HG03139 (cell line): ENCODE measurements around the gene BEST3.
"Not testable (repeated sequence)": the region's sequence is repeated elsewhere in the genome, so short reads cannot be mapped to it uniquely, and the experiment has no call there.

Source experiments
- ATAC-seq: cut with Tn5 transposase; IDR thresholded peaks from one replicate; pipeline ENCODE4 v1.9.1; 2021; ENCODE audit not compliant: unreplicated experiment

BEST3 gene

DNA sequence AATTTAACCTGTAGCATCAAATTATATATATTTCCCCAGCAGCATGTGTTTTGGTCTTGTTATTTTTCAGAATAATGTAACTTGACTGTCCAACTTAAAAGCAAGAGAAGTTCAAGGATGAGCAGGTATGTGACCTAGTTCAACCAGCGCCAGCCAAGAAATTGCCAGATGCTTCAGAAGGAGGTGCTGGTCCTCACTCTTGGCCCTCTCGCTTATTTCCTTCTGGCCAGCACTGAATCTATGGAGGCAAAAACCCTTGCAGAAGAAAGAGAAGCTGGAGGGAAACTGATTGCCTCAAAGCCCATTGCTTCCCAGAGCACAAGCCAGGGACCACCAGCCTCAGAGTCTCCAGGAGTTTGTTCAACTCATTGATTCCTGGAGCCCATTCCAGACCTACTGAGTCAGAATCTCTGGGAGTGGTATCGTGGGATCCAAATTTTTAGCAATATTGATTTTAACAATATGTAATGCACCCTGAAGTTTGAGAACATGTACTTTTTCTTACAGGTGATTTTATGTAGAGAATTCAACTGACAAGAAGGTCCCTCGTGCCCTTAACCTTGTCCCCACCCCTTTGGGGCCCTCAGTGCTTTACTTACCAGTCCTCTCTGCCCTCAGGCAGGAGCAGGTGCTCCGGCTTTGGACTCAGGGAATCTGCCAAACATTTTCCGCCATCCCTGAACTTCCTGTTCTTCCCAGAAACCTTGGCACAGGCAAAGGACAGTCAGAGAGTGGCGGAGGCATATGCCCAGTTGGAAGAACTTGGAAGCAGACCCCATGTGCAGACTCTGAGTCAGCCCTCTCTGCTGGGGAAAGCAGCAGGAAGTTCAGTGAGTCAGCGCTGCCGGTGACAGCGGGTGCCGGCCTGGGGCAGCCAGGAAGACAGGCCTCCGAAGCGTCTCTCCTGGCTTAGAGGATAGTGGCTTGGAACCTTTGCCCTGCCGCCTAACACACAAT, 10.4 kb downstream of the BEST3 start:
- peak; percentile 65 for ATAC-seq

DNA sequence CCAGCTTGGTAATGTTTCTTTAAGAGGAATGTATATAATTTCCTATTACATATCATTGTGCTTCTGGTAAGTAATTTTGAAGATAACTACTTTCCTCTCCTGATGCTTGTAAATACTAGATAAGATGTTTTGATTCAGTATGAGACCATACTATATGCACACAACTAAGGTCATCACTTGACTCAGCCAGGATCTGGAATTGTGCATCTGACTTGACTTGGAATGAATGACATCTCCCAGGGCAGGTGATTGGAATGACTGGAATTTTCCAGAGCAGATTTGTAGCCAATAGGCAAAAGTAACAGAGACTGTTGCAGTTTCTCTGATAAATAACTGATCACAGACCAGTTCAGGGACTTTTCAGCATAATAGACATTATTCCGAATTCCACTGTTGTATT, 11.1 kb downstream of the BEST3 start:
- no peak for ATAC-seq

DNA sequence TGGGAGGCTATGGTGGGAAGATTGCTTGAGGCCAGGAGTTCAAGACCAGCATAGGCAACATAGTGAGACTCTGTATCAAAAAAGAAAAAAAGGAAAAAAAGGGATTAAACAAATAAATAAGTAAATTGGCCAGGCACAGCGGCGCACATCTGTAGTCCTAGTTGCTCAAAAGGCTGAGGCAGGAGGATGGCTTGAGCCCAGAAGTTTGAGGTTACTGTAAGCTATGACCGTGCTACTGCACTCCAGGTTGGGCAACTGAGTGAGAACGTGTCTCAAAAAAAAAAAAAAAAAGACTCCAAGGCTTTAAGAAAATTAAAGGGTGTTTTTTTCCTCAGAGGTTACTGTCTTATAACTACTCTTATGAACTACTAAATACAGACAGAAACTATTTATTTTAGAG, 11.7 kb downstream of the BEST3 start:
- no peak for ATAC-seq

GRCh38 chr12:69686731-69687130, 12.4 kb downstream of the BEST3 start:
- ATAC-seq = no peak

- ATAC-seq = peak; percentile 45
These were observed 13.3 kb downstream of the BEST3 start for GRCh38 chr12:69685810-69686209.

DNA sequence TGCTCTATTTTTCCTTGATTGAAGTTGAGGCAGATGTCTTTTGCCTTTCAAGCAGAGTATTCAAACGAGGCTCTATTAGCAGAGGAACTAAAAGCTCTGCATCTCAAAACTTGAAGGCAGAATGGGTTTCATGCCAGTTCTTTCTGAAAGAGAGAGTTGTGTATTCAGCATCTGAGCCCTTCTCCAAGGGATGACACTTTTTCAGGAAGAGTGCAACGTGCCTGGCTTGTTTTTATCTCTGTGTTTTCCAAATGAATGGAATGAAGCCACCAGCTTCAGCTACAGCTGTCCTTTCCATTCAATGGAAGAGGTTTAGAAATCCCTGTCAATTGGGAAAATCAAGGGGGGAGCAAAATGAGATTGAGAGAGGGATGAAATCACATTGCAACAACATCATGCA, 14.6 kb downstream of the BEST3 start:
- no peak for ATAC-seq

GRCh38 chr12:69682110-69682755, 16.9 kb downstream of the BEST3 start:
- no peak for ATAC-seq

DNA sequence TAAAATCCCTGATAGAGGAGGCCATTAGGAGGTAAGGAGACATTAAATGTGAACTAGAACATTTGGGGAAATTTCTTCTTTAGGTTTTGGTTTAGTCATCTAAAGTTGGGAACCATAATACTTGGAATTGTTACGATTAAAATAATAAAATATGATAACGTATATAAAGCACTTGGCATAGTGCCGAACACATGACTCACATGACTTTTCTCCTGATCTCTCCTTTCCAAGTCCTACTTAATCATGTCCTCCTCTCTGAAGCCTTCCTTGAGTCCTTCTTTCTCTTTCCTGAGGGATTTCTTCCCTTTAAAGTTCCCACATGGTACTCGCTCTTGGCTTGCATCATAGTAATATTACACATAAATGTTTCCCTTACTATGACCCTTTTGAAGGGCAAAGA, 20.0 kb downstream of the BEST3 start:
- no peak for ATAC-seq

DNA sequence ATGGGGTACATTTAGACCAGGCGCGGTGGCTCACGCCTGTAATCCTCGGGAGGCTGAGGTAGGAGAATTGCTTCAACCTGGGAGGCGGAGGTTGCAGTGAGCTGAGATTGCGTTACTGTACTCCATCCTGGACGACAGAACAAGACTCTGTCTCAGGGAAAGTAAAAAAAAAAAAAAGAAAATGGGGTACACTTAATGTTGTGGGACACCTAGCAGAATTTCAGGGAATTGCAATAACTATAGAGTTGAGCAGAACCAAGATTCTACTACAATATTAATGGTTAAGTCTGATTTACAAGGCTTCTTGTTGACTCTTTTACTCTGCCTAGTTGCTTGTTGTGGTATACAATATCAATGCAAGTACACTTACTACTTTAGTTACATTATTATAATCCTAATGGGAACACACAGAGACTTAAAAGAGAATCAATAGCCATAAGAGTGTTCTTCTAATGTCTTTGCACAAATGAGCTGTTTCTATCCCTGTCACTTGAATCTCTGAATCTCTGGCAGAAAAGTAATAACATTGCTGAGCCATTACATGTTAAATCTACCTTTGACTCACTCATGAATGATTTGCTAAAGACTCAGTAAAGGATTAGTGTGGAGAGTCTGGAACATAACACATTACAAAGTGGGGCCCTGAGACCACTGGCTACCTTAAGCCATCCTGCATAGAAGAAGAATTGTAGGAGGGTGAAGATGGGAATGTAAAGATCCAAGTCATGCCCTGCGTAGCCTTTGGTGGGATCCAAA, 22.7 kb downstream of the BEST3 start:
- ATAC-seq = no peak

- ATAC-seq = no peak
These were observed 26.9 kb downstream of the BEST3 start for GRCh38 chr12:69672195-69672594.

- ATAC-seq = no peak
These were observed 27.5 kb downstream of the BEST3 start for GRCh38 chr12:69671597-69671996.

DNA sequence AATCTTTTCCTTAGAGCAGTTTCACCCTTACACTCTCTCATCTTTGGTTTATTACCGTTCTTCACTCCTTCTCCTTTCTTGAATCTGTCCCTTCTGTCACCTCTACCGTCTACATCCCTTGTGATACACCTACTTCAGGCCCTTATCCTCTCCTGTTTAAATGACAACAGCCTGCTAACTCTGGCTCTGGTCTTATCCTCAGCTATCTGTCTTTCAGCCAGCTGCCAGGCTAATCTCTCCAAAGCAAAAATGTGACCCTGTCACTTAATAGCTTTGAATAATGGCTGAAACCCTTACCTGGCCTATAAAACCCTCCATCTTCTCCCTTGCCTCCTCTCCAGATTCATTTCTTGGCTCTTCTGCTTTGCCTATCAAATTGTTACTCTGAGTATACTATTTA, 32.3 kb downstream of the BEST3 start:
- no peak for ATAC-seq

GRCh38 chr12:69664930-69665377, 34.1 kb downstream of the BEST3 start:
- ATAC-seq = not testable (repeated sequence)

- no peak for ATAC-seq
These were observed 35.4 kb downstream of the BEST3 start for GRCh38 chr12:69663726-69664125.

- ATAC-seq = no peak
These were observed 36.3 kb downstream of the BEST3 start for GRCh38 chr12:69662764-69663163.

- no peak for ATAC-seq
These were observed 37.7 kb downstream of the BEST3 start for GRCh38 chr12:69661386-69661785.

DNA sequence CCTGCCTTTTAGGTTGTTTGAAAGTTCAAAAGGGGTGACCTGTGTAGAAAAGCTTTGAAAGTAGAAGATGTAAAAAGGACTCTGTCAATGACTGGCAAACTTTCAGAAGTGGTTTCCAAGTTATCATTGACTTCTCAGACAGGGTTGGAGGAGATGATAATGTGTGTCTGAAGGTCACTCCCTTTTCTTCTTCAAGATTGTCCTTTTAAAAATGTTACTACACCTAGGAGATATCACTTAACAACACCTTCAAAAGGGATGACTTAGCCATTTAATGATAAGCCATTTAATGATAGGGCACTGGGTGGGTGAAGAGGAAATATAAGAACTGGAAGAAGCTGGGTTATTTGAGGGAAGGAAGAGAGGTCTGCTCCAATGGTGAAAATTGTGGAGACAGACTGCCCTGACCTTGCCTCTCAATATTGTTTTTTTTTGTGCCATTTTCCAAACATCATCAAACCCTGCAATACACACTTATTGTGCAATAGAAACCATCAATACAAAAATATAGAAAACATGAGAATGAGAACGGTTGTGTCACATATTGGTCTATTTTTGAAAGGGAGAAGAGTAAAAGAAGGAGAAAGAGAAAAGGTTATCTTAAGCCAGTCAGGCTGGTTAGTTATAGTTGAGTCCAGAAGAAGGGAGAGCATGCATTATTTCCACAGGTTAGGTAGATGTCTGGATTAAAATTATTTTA, 38.8 kb downstream of the BEST3 start:
- ATAC-seq = no peak

DNA sequence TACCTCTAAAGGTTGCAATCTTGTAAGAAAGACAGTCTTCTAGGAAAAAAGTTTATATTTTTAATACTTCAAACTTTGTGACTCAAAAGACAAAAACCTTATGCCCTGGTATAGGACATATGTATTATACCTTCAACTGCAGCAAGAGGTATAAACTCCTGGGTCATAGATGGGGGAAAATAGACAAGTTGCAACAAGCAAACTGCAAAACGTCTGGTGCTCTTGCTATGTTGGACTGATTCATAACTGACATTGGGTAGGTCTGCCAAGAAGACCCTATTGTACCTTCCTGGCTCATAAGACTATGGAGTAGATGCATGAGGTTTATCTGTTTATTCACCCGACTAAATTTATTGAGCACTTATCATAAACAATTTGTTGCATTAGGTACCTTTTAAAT, 40.9 kb downstream of the BEST3 start:
- no peak for ATAC-seq

GRCh38 chr12:69657376-69658137, 41.5 kb downstream of the BEST3 start:
- no peak for ATAC-seq
